Neural progenitor cell (in vitro differentiated cells): ENCODE results near the gene HOXA13.

Experiments used
- CTCF ChIP-seq: fragments of 200-600 bp; sonication (generic); IDR thresholded peaks from 2 replicates; pipeline ENCODE4 v1.5.1; 2017; ENCODE audit warnings: antibody characterized with exemption, mild to moderate bottlenecking
- EZH2 ChIP-seq: fragments of 200-600 bp; sonication (generic); IDR thresholded peaks from 2 replicates; pipeline ENCODE4 v1.6.1; 2017; ENCODE audit warnings: antibody characterized with exemption, mild to moderate bottlenecking, moderate library complexity

- TF ChIP-seq CTCF (no peak), EZH2 (peak; percentile 9)
These were observed 28.1 kb downstream of the HOXA13 start for GRCh38 chr7:27171637-27172314.
